PC-3 (cell line): Measurements from ENCODE around the gene INSL3.

ENCODE experiments used
- EZH2phosphoT487 ChIP-seq: fragments of 300-600 bp; sonication (generic); IDR thresholded peaks from 2 replicates; pipeline ENCODE4 v1.6.1; 2018; ENCODE audit warnings: mild to moderate bottlenecking, antibody characterized with exemption, low read length, borderline replicate concordance
- TF ChIP-seq, protein P1 (sequence below): fragments of 300-600 bp; sonication (generic); conservative IDR thresholded peaks from 2 replicates; pipeline ENCODE4 v1.5.1; 2017; ENCODE audit warnings: antibody characterized with exemption, low read depth, mild to moderate bottlenecking, low read length

DNA sequence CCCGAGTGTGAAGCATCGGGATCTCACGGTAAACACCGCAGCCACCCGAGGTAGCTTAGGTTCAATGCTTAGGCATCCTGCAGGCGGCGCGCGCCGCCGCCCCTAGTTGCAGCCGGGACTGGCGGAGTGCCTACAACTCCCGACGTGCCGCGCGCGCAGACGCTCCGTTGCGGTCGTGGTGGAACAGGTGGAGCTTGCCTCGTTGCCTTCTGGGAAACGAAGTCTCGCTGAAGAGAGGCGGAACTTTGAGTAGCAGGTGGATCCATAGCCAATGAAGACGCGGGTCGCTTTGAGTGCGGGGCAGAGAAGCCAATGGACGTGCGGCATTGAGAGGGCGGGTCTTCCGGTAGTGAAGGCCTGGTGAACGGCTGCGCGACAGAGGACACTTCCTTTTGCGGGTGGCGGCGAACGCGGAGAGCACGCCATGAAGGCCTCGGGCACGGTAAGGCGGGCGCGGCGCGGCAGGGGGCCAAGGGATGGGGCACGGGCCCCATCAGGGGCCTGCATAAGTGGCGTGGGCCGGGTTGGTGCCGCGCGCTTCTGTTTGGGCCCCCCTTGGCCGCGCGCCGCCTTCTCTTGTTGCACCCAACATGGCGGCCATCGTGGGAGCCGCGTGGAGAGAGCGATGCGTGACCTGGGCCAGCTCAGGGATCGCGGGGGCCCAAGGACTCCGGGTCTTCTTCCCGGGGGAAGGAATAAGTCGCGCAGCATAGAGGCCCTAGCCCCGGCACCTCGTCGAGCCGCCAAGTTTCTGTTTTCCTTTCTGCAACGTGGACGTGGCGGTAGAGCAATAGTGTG, 38.4 kb upstream of the INSL3 start, which contains the start of gene RPL18A:
- TF ChIP-seq, protein P1, sequence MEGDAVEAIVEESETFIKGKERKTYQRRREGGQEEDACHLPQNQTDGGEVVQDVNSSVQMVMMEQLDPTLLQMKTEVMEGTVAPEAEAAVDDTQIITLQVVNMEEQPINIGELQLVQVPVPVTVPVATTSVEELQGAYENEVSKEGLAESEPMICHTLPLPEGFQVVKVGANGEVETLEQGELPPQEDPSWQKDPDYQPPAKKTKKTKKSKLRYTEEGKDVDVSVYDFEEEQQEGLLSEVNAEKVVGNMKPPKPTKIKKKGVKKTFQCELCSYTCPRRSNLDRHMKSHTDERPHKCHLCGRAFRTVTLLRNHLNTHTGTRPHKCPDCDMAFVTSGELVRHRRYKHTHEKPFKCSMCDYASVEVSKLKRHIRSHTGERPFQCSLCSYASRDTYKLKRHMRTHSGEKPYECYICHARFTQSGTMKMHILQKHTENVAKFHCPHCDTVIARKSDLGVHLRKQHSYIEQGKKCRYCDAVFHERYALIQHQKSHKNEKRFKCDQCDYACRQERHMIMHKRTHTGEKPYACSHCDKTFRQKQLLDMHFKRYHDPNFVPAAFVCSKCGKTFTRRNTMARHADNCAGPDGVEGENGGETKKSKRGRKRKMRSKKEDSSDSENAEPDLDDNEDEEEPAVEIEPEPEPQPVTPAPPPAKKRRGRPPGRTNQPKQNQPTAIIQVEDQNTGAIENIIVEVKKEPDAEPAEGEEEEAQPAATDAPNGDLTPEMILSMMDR, result peak; percentile 85
- TF ChIP-seq EZH2phosphoT487, result no peak
